Stimulated activated CD8-positive, alpha-beta memory T cell treated with anti-CD3 and anti-CD28 coated beads, Interleukin-7, amount 100 ng/mL, for 1 hour (primary cell): Measurements from ENCODE around the gene DLL1.
"Not testable (repeated sequence)": the region's sequence is repeated elsewhere in the genome, so short reads cannot be mapped to it uniquely, and the experiment has no call there.

Experiments used
- DNase-seq, 2 donors: peaks; one replicate each; pipeline ENCODE4 v3.0.0-alpha.2; 2020; ENCODE audit warnings: low read depth in 2 of 2

DLL1 gene

GRCh38 chr6:170266061-170266825, 24.6 kb downstream of the DLL1 start:
- DNase-seq = no peak

GRCh38 chr6:170265655-170266054, 25.2 kb downstream of the DLL1 start:
- no peak for DNase-seq

GRCh38 chr6:170264644-170265043, 26.2 kb downstream of the DLL1 start:
- not testable (repeated sequence) for DNase-seq

GRCh38 chr6:170264086-170264485, 26.8 kb downstream of the DLL1 start:
- no peak for DNase-seq

GRCh38 chr6:170263410-170263809, 27.5 kb downstream of the DLL1 start:
- no peak for DNase-seq

- no peak for DNase-seq
Observed at GRCh38 chr6:170262489-170263088, 28.3 kb downstream of the DLL1 start.

- no peak for DNase-seq
Observed at GRCh38 chr6:170261643-170262488, 29.0 kb downstream of the DLL1 start.

GRCh38 chr6:170260686-170261085, 30.2 kb downstream of the DLL1 start:
- no peak for DNase-seq

GRCh38 chr6:170259278-170259677, 31.6 kb downstream of the DLL1 start:
- no peak for DNase-seq

- no peak for DNase-seq
Observed at GRCh38 chr6:170258407-170258806, 32.5 kb downstream of the DLL1 start.

- no peak for DNase-seq
Observed at GRCh38 chr6:170257376-170257775, 33.5 kb downstream of the DLL1 start.

- no peak for DNase-seq
Observed at GRCh38 chr6:170256641-170257040, 34.2 kb downstream of the DLL1 start.

GRCh38 chr6:170255426-170256125, 35.3 kb downstream of the DLL1 start:
- DNase-seq = no peak

- no peak for DNase-seq
Observed at GRCh38 chr6:170254315-170255213, 36.3 kb downstream of the DLL1 start.

GRCh38 chr6:170253910-170254269, 37.0 kb downstream of the DLL1 start:
- no peak for DNase-seq

GRCh38 chr6:170253226-170253909, 37.5 kb downstream of the DLL1 start:
- no peak for DNase-seq

GRCh38 chr6:170251776-170252571, 38.9 kb downstream of the DLL1 start:
- DNase-seq = no peak

GRCh38 chr6:170250981-170251775, 39.7 kb downstream of the DLL1 start:
- DNase-seq = no peak

GRCh38 chr6:170250455-170250854, 40.4 kb downstream of the DLL1 start:
- no peak for DNase-seq
